C4-2B (cell line): ENCODE measurements around the gene PPIL1.

Experiments used
- H3K27ac ChIP-seq: fragments of 450-650 bp; 2 replicates; pipeline ENCODE4 v1.5.1; 2017
- ZFX ChIP-seq: fragments of 450-650 bp; IDR thresholded peaks from 2 replicates; pipeline ENCODE4 v1.6.1; 2017
- TF ChIP-seq, protein P1 (sequence below): fragments of 450-650 bp; conservative IDR thresholded peaks from 2 replicates; pipeline ENCODE4 v1.5.1; 2017; ENCODE audit warnings: mild to moderate bottlenecking

Gene PPIL1

GRCh38 chr6:36829919-36830544 is 44.6 kb downstream of the PPIL1 start:
- TF ChIP-seq ZFX = no peak
- TF ChIP-seq, protein P1, sequence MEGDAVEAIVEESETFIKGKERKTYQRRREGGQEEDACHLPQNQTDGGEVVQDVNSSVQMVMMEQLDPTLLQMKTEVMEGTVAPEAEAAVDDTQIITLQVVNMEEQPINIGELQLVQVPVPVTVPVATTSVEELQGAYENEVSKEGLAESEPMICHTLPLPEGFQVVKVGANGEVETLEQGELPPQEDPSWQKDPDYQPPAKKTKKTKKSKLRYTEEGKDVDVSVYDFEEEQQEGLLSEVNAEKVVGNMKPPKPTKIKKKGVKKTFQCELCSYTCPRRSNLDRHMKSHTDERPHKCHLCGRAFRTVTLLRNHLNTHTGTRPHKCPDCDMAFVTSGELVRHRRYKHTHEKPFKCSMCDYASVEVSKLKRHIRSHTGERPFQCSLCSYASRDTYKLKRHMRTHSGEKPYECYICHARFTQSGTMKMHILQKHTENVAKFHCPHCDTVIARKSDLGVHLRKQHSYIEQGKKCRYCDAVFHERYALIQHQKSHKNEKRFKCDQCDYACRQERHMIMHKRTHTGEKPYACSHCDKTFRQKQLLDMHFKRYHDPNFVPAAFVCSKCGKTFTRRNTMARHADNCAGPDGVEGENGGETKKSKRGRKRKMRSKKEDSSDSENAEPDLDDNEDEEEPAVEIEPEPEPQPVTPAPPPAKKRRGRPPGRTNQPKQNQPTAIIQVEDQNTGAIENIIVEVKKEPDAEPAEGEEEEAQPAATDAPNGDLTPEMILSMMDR = no peak
- H3K27ac ChIP-seq = peak overlapping the region; percentile 49

DNA sequence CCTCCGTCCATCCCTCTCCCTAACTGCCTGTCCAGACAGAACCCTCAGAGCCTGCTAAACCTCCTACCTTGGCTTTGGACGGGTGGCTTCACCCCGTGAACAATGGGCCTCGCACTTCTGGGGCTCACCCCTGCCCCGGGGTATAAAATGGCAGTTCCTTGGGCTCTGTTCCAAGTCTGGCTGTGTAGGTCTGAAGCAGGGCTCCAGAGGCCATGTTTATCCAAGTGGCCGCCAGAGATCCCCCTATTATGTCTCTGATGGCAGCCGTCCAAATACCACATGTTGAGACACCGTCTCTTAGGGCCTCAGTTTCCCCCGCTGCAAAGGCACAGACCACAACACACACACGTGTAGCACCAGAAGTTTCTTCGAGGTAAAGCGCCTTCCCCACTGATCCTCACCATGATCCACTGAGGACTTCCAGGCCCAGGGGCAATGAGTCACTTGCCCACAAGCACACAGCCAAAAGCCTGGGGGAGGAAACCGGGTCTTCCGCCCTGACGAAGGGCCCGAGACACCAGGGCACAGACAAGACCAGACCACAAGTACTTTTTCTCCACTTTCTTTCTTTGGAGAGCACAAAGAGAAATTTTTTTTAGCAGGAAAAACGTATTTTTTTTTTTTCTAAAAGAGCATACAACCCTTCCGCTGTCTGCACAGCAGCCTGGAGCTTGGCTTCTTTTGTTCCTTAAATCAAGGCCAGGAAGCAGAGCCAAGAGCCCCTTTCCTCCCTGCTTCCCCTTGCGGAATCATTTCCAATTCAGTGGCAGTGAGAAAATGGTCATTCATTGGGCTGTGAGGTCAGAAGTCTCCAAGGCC is 47.1 kb downstream of the PPIL1 start:
- H3K27ac ChIP-seq = no peak overlapping the region

GRCh38 chr6:36826520-36827227 is 47.9 kb downstream of the PPIL1 start:
- TF ChIP-seq, protein P1 = no peak
- no peak for TF ChIP-seq ZFX
- H3K27ac ChIP-seq = no peak overlapping the region

More for the DNA sequence above, 47.1 kb downstream of the PPIL1 start:
- TF ChIP-seq, protein P1 = no peak
- TF ChIP-seq ZFX = no peak

DNA sequence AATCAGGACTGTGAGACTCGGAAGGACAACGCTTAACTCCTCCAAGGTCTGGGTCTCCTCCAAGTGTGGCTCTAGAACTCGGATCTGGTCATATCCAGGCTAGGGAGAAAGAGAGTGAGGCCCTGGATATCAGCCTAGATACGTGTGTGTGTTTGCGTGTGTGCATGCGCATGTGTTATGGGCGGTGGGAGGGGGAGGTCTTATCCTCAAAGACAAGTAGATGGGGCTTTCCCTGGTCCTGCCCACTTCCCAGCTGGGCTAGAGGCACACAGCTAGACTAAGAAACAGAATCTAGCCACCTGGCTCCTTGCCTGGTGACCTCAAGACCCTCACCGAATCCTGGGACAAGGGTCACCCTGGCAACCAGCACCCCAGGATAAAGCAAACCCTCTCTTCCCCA is 48.6 kb downstream of the PPIL1 start:
- no peak overlapping the region for H3K27ac ChIP-seq
- TF ChIP-seq, protein P1 = no peak
- no peak for TF ChIP-seq ZFX

DNA sequence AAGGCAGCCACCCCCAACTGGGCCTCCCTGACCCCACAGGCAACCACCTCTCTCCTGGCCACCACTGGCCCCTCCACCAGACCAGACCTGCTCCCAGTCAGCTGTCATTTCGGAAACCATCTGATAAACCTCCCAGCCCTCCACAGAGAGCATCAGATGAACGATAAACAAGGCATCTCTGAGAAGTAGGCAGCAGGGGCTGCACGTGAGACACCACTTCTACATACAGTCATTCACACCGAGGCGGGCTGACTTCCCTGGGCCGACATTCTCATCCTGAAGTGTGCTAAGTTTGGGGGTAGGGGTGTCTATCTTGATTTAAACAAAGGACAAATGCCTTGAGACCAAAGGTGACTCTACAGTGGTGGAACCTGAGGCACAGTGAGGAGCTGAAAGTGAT is 49.2 kb downstream of the PPIL1 start:
- TF ChIP-seq, protein P1 = no peak
- no peak for TF ChIP-seq ZFX
- no peak overlapping the region for H3K27ac ChIP-seq

DNA sequence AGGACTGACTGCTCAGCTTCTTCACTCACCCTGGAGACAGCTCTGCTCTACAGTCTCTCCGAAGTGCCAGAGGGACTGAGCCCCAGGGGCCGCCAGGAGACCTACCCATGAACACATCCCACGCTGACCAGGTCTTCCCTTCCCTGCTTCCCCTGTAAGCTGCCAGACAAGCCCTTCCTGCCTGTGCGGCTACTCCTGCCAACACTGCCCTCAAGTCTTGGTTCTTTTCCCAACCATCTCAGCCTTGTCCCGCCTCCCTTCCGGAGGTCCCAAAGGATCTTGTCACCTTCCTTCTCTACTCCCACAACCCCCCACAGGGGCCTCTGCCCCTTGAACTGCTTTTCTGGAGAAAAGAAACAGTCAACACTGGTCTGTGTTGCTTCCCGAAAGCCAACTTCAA is 50.4 kb downstream of the PPIL1 start:
- no peak for TF ChIP-seq ZFX
- TF ChIP-seq, protein P1 = no peak
- H3K27ac ChIP-seq = 0 out of 2 replicates have a peak overlapping the region, but pooled peaks have one; percentile 1
